Measurements from ENCODE around the gene RPTN. TPM values are rescaled to one million over a fixed set of nuclear protein-coding genes. Genes with fewer than 3 reads are reported as not detected.

The RPTN gene
- total and polyA plus RNA-seq, 2 experiments from 2014 or later, result not detected

DNA sequence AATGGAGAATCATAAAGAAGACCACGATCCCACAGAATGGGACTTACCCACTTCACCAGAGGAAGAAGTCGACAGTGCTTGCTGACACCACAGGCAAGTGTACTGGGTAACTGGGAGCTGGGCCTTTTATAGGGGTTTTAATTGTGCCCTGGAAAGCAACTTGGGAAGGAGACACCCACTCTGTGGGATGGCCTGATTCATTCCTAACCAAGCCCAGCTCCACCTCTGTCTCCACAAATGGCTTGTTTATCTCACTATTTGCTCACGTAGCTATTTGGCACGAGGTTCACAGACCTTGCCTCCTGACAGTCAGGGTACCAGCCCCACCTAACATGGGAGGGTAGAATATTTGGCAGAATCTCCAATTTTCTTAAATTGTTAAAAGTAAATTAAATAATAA is 43.7 kb downstream of the RPTN start, which contains the start of gene TCHH:
TSS of gene TCHH (minus strand) at position 101 of the 400 bp plus-strand sequence. CDS start 1,364 bp downstream, outside the sequence.
- ATAC-seq (no peak), DNase-seq (ENCODE audit: low spot score) (no peak)
- Histone ChIP-seq H3F3A (replicated peaks; ENCODE audit: low read depth) (peaks cover 19% of the 10 kb centered on the region), H3K27ac (ENCODE audit: low read depth) (no peak within 1 kb of the TSS), H3K4me1 (ENCODE audit: insufficient read depth) (peaks cover 11% of the 10 kb centered on the region), H3K4me3 (no peak within 1 kb of the TSS), H3K36me3 (ENCODE audit: insufficient read depth) (no peaks in the 10 kb centered on the region), H3K79me2 (replicated peaks; ENCODE audit: insufficient read depth) (no peaks in the 10 kb centered on the region), H3K27me3 (ENCODE audit: insufficient read depth) (peaks cover 85% of the 10 kb centered on the region), H3K4me2 (no peak within 1 kb of the TSS), H2AFZ (no peak within 1 kb of the TSS), H4K20me1 (replicated peaks; ENCODE audit: insufficient read depth) (no peaks in the 10 kb centered on the region), H3K9me2 (ENCODE audit: insufficient read depth) (no peaks in the 10 kb centered on the region)
- Mint-ChIP-seq H3K9me3 (no peaks in the 10 kb centered on the region), H3K27ac (no peak within 1 kb of the TSS), H3K4me1 (no peaks in the 10 kb centered on the region), H3K4me3 (no peak within 1 kb of the TSS), H3K27me3 (ENCODE audit: insufficient read depth, low read depth, poor library complexity) (no peaks in the 10 kb centered on the region), H3K36me3 (ENCODE audit: low read depth) (no peaks in the 10 kb centered on the region)
- TF ChIP-seq JUNB (IDR thresholded peaks at IDR 0.05; ENCODE audit: unreplicated experiment), result no peak
- no peak for TF ChIP-seq REST (IDR thresholded peaks at IDR 0.05; ENCODE audit: unreplicated experiment)
- no peak for TF ChIP-seq ETS1 (IDR thresholded peaks at IDR 0.05)
- no peak for TF ChIP-seq EZH2phosphoT487 (IDR thresholded peaks at IDR 0.05; ENCODE audit: unreplicated experiment)
- TF ChIP-seq POLR2AphosphoS5 (IDR thresholded peaks at IDR 0.05; ENCODE audit: low read depth), result no peak
- TF ChIP-seq, protein P1, sequence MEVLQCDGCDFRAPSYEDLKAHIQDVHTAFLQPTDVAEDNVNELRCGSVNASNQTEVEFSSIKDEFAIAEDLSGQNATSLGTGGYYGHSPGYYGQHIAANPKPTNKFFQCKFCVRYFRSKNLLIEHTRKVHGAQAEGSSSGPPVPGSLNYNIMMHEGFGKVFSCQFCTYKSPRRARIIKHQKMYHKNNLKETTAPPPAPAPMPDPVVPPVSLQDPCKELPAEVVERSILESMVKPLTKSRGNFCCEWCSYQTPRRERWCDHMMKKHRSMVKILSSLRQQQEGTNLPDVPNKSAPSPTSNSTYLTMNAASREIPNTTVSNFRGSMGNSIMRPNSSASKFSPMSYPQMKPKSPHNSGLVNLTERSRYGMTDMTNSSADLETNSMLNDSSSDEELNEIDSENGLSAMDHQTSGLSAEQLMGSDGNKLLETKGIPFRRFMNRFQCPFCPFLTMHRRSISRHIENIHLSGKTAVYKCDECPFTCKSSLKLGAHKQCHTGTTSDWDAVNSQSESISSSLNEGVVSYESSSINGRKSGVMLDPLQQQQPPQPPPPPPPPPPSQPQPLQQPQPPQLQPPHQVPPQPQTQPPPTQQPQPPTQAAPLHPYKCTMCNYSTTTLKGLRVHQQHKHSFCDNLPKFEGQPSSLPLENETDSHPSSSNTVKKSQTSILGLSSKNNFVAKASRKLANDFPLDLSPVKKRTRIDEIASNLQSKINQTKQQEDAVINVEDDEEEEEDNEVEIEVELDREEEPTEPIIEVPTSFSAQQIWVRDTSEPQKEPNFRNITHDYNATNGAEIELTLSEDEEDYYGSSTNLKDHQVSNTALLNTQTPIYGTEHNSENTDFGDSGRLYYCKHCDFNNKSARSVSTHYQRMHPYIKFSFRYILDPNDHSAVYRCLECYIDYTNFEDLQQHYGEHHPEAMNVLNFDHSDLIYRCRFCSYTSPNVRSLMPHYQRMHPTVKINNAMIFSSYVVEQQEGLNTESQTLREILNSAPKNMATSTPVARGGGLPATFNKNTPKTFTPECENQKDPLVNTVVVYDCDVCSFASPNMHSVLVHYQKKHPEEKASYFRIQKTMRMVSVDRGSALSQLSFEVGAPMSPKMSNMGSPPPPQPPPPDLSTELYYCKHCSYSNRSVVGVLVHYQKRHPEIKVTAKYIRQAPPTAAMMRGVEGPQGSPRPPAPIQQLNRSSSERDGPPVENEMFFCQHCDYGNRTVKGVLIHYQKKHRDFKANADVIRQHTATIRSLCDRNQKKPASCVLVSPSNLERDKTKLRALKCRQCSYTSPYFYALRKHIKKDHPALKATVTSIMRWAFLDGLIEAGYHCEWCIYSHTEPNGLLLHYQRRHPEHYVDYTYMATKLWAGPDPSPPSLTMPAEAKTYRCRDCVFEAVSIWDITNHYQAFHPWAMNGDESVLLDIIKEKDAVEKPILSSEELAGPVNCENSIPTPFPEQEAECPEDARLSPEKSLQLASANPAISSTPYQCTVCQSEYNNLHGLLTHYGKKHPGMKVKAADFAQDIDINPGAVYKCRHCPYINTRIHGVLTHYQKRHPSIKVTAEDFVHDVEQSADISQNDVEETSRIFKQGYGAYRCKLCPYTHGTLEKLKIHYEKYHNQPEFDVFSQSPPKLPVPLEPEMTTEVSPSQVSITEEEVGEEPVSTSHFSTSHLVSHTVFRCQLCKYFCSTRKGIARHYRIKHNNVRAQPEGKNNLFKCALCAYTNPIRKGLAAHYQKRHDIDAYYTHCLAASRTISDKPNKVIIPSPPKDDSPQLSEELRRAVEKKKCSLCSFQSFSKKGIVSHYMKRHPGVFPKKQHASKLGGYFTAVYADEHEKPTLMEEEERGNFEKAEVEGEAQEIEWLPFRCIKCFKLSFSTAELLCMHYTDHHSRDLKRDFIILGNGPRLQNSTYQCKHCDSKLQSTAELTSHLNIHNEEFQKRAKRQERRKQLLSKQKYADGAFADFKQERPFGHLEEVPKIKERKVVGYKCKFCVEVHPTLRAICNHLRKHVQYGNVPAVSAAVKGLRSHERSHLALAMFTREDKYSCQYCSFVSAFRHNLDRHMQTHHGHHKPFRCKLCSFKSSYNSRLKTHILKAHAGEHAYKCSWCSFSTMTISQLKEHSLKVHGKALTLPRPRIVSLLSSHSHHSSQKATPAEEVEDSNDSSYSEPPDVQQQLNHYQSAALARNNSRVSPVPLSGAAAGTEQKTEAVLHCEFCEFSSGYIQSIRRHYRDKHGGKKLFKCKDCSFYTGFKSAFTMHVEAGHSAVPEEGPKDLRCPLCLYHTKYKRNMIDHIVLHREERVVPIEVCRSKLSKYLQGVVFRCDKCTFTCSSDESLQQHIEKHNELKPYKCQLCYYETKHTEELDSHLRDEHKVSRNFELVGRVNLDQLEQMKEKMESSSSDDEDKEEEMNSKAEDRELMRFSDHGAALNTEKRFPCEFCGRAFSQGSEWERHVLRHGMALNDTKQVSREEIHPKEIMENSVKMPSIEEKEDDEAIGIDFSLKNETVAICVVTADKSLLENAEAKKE (CRISPR knock-in tag; IDR thresholded peaks at IDR 0.05), result no peak
- no peak for TF ChIP-seq EZH2 (IDR thresholded peaks at IDR 0.05; ENCODE audit: low read depth, unreplicated experiment)
- no peak for TF ChIP-seq ZNF114 (CRISPR knock-in tag; IDR thresholded peaks at IDR 0.05)
- TF ChIP-seq, protein P2, sequence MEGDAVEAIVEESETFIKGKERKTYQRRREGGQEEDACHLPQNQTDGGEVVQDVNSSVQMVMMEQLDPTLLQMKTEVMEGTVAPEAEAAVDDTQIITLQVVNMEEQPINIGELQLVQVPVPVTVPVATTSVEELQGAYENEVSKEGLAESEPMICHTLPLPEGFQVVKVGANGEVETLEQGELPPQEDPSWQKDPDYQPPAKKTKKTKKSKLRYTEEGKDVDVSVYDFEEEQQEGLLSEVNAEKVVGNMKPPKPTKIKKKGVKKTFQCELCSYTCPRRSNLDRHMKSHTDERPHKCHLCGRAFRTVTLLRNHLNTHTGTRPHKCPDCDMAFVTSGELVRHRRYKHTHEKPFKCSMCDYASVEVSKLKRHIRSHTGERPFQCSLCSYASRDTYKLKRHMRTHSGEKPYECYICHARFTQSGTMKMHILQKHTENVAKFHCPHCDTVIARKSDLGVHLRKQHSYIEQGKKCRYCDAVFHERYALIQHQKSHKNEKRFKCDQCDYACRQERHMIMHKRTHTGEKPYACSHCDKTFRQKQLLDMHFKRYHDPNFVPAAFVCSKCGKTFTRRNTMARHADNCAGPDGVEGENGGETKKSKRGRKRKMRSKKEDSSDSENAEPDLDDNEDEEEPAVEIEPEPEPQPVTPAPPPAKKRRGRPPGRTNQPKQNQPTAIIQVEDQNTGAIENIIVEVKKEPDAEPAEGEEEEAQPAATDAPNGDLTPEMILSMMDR (conservative IDR thresholded peaks at IDR 0.05; ENCODE audit: low read depth in 2 of 2), result no peak
- no peak for TF ChIP-seq STAT1 (IDR thresholded peaks at IDR 0.05; ENCODE audit: unreplicated experiment)
- TF ChIP-seq ZNF331 (CRISPR knock-in tag; IDR thresholded peaks at IDR 0.05; ENCODE audit: low read depth), result no peak
- TF ChIP-seq CREB1 (CRISPR knock-in tag; IDR thresholded peaks at IDR 0.05; ENCODE audit: low read depth), result no peak

Data from GM23338 (cell line).